Measurements from ENCODE around the gene MB.
"Not testable (repeated sequence)": the region's sequence is repeated elsewhere in the genome, so short reads cannot be mapped to it uniquely, and the experiment has no call there.

The MB gene

DNA sequence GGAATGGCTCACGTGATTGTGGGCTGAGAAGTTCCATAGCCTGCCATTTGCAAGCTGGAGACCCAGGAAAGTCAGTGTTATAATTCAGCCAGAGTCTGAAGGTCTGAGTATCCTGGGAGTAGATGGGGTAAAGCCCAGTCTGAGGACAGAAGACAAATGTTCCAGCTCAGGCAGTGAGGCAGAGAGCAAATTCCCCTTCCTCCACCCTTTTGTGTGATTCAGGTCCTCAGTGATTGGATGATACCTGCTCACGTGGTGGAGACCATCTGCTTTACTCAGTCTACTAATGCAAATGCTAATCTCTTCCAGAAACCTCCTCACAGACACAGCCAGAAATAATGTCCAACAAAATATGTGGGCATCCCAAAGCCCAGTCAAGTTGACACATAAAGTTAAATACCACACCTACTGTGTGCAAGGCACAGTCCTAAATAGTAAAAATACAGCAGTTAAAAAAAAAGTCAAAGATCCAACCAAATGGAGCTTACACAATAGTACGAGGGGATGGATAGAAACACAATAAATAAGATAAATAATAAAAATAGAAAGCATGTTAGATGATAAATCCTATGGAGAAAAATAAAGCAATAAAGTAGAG, 17.9 kb upstream of the MB start:
- no peak for DNase-seq

DNA sequence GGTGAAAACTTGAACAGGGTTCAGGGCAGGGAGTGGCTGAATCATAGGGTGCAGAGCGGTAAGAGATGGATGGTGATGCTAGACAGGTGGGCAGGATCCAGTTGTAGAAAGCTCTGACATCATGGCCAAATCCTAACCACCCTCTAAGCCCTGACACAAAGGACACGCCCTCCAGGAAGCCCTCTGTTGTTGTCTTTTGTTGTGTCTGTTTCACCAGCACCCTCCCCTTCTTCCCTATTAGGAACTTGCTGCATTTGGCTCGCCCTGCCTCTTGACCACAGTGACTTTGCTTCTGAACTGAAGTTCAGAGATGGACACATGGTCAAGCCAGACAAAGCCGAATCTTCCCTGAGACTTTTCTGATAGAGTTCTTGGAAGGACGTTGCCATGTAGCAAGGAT, 16.9 kb upstream of the MB start:
- no peak for DNase-seq

DNA sequence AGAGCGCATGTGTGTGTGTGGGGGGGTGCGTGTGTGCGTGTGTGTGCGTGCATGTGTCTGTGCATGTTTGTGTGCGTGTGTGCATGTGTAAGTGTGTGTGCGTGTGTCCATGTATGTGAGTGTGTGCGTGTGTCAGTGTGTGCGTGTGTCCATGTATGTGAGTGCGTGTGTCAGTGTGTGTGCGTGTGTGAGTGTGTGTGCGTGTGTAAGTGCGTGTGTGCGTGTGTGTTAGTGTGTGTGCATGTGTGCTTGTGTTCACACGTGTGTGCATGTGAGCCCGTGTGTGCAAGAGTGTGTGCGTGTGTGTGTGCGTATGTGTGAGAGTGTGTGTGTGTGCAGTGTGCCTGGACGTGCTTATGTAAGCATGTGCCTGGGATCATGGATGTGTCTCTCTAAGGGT, 16.4 kb upstream of the MB start:
- no peak for DNase-seq

DNA sequence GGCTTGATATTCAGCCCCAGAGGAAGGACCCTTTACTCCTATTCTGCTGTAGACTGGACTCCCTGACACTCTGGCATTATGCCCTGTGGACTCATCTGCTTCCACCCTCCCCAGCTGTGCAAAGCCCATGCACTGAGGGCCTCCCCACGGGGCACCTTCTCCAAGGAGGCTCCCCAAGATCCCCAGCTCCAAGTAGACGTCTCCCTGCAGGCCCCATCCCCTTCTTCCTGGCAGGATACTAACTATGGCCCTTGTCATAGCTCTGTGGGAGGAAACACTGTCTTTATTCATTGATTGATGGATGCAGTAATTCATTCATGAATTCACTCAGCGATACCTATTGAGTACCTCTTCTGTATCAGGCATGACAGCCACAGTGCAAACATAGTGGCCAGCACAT, 15.8 kb upstream of the MB start:
- no peak for DNase-seq

DNA sequence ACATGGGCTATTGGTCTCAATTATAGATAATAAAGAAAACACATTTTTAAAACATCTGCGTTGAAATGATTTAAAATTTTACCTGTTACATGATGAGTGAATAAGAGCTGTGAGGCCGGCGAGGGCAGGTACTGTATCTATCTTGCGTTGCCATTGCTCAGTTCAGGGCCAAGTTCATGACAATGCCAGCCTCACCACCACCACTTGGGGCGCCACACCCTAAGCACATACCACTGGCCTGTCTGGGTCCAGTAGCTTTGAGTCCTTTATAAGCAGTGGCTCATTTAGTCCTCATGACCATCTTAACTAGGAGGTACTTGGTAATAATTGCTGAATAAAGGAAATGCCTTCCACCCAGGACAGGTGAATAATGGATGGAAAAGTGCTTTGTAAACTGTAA, 14.5 kb upstream of the MB start:
- no peak for DNase-seq

DNA sequence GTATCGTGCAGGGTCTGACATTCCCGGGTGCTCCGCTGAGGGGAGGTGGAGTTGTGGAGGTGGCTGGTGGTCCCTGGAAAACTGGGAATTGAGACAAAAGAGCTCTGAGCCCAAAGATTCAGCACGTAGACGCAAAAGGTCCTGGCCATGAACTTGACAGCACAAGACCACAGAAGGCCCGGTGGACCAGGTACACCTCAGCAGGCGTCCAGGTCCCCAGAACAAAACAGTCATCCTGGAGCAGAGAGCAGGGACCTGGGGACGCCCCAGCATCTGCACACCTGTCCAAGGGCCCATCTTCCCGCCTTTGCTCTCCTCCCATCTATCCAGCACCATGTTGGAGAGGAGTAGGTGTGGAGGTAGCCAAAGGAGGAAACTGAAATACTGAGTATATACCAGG, 13.8 kb upstream of the MB start:
- no peak for DNase-seq

DNA sequence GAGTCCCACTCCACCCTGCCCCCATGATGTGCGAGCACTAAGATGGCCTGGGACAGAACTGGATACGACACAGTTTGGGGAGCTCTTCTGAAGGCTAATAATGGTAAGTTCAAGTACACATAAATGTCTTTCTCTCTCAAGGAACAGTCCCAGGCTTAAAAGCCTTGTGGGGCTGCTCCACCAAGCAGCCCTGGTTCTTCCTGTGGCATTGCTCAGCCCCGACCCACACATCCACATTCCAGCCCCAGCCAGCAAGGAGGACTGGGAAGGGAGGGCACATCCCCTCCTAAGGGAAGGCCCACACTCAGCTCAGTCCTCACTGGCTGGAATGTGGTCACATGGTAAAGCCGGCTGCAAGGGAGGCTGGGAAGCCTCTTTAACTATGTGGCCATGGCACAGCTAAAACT, 13.3 kb upstream of the MB start:
- DNase-seq = no peak

DNA sequence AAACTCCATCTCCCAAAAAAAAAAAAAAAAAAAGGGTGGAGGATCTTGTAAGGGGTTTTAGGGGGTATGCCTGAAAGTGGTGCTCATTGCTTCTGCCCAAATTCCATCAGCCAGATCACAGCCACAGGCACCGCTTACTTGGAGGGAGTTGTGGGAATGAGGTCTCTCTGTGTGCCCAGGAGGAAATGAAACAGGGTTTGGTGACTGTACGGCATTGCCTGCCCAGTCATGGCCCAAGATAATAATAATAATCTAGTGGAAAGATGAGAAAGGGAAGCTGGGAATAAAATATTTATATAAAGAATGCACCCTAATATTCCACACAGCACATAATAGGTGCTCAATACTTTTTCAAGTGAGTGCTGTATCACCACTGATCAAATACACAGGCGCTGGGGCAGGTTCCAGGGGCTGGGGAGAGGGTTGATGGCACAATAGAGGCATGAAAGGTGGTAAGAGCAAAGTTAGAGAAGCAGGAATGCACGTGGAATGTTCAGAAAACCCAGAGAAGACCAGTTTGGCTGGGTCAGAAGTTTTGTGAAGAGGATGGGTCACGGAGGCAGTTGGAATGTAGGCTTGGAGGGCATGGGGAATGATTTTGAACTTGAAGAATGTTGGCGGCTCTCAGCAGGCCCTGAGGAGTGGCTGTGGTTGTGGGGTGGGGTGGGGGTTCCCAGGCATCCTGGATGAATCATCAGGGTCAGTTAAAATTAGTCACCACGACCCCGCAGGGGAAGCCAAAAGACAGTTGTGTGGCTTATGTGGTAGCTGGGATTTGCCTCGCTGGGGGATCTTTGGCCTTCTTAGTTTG, 12.5 kb upstream of the MB start:
- DNase-seq = no peak

DNA sequence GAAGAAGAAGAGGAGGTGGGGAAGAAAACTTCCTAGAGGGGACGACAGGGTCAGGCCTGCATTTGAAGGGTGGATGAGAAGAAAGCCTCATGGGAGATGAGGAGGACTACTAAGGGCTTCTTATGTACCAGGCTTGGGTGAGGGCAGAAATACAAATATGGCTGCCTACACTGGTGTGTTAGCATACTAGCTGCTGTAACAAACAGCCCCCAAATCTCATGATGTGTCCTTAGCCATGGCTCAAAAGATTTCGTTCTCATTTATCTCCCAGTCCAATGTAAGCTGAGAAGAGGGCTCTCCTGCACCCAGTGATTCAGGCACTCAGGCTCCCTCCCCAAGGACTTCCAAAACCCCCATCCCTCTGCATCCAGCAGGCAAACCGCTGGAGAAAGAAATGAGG, 11.6 kb upstream of the MB start:
- DNase-seq = no peak

DNA sequence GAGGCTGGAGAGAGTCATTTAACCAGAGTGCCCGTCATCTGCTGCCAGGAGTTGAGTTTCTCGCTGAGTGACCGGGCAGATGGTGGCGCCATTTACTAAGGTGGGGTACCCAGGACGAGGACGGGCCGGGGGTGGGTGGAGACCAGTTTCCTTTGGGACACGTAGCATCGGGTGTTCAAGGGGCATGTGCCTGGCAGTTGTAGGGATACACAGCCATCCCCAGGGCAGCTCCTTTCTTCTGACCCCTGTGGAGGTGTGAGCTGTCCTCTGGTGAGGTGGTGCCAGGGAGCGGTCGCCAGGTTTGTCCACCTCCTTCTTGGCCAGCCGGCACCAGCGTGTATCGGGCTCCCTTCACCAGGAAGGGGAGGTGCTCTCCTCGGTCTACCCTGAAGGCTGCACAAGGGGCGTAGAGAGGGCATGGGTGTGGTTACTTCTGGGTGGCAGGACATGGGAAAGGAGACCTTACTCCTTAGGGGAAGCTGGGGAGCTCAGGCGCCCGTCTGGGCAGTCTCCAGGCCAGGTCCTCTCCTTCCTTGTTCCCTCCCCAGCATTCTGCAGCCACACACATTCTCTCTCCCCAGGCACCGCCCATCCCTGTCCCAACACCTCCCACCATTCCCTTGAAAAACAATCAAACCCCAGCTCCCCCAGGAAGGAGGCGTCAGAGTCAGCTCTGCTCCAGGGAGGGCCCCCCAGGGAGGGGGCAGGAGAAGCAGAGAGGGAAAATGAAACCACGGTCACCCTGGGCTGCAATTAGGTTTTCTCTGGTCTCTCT, 10.3 kb upstream of the MB start:
- DNase-seq = peak; percentile 58

DNA sequence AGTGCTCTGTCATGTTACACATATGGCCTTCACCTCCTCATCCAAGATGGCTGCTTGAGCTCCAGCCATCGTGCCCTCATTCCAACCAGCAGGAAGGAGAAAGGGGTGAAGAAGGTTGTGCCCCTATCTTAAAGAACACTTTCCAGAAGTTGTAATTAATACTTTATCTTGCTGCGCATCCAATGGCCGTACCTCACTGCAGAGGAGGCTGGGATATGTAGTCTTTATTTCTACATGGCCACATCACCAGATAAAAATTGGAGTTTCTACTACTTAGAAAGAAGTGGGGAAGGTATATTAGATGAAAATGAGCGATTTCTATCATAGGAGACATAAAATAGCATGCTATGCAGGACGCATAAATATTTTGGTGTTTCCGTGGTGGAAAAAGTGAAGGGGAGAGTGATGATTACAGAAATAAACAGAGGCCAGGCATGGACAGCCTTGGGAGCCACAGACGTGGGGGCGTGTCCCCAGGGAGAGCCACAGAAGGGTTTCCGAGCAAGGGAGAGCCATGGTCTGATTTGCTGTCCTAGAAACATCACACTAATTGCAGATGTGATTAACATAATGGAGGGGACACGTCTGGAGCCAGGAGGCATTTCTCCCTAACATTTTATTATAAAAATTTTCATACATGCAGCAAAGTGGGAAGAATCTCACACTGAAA, 8.8 kb upstream of the MB start:
- DNase-seq = no peak

DNA sequence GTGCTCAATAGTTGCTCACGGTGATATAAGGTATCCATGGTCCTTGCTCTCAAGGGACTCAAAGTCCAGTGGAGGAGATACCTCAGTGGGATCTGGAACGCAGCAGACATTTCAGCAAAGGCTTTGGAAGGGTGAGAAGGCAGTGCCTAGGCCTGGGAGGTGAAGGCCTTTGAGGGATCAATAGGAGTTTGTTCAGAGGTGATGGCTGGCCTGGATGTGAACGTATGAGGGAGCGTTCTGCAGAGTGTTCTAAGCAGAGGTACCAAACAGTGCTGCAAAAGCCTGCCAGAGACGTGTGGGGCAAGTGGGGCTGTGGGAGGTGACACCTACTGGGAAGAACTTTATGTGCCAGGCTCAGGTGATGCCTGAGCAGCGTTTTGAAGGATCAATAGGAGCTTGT, 7.4 kb upstream of the MB start:
- DNase-seq = no peak

DNA sequence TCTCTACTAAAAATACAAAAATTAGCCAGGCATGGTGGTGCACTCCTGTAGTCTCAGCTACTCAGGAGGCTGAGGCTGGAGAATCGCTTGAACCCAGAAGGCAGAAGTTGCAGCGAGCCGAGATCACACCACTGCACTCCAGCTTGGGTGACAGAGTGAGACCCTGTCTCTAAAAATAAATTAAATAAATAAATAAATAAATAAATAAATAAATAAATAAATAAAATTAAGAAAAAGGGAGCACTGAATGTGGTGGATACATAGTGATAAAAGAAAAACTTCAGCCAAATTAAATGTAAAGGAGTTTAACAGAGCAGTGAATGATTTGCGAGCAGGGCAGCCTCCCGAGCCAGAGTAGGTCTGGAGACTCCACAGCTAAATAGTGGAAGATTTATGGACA, 6.8 kb upstream of the MB start:
- not testable (repeated sequence) for DNase-seq

DNA sequence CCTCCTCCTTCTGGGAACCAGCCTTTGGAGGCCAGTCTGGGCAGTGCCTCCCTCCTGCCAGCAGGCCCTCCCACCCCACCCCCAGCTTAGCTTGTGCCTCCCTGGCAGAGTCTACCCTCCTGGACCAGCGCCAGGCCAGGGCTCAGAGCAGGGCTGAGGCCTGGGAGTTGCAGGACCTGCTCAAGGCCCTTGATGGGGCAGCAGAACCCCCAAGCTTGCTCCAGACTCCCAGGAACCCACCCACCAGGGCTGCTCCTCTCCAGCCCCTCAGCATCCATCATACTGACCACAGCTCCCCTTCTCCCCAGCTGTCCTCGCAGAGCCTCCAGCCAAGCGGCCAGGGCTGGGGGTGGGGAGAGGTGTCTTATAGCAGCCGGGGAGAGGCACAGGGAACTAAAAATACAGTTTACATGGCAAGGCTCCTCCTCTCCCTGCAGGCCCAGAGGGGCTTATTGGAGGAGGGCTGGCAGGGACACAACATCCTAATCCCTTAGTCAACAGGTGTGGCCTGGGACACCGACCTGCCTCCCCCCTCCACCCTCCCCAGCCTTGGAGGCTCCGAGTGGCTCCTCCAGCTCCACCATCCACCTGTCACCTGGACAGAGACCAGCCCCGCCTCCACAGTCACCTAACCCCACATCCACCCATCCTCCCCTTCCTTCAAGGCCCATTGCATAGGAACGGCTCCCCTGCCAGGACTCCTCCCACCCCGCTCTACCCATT, 5.2 kb upstream of the MB start:
- peak; percentile 91 for DNase-seq

DNA sequence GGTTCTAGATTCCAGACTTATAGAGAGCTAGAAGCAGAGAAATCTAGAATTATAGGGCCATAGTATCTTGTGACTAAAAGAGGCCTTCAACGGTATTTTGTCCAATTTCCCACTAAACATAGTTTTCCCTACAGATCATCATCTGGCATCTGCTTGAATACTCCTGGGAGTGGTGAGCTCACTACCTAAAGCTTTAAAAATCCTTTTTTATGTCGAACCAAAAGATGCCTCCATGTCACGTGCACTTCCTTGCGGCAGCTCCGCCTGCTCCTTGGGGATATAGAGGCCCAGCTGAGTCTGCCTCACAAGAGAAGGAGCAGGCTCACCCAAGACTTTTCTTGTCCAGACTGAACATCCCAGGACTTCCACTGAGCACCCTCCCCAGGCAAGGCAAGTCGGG, 4.3 kb upstream of the MB start:
- DNase-seq = no peak

DNA sequence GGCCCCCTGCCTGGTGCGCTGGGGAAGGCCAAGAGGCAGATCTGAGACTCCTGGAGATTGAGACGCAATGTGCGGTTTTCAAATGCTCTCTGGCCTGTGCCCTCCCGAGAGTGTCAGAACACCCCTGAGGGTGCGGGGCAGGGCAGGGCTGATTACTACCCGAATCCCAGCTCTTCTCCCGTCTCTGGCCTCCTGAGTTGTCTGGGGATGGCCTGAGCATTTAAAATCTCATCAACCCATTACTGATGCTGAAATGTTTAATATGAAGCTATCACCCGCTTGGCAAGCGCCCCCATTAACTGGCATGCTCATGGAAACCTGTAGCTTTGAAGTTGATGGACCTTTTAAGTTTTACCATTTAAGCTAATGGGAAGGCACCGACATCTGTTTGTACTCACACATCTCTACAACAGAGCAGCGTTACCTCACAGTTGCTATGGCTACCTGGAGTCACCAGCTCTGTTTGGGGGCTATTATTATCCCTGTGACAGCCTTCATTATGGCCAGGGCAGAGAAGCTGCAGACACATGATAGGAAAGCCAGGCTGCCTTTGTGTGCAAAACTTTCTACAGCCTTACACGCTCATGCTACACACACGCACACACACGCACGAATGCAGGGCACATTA, 3.6 kb upstream of the MB start:
- no peak for DNase-seq

DNA sequence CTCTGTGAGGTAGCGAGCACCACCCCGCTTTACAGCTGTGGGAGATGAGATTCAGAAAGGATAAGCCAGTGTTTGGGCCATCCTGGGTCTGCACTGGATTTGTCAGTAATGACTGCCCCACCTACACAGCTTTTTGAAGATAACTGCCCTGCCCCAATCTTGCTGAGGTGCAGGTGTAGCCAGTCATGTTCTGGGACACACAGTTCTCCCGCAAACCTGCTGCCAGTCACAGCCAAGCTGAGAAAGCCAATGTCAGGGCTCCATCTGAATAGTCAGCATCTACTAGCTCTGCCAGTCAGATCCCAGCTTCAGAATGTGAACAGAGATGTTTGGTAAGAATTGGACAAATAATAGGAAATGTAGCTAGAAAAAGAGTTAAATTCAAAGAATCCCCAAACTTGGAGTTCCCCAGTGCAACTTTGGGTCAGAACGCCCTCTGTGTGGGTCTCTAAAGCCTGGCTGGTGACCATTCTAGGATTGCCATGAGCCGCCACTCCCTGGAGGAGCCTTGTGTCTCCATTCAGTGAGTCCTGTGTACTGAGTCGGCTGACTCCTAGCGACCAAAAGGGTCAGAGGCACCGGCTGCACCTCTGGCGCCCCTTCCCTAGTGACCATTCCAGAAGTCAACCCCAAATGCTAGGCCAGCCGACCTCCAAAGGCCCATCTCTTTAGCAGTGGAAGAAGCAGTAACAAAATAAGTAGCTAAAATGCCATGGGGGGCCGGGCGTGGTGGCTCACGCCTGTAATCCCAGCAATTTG, 2.4 kb upstream of the MB start:
- no peak for DNase-seq

DNA sequence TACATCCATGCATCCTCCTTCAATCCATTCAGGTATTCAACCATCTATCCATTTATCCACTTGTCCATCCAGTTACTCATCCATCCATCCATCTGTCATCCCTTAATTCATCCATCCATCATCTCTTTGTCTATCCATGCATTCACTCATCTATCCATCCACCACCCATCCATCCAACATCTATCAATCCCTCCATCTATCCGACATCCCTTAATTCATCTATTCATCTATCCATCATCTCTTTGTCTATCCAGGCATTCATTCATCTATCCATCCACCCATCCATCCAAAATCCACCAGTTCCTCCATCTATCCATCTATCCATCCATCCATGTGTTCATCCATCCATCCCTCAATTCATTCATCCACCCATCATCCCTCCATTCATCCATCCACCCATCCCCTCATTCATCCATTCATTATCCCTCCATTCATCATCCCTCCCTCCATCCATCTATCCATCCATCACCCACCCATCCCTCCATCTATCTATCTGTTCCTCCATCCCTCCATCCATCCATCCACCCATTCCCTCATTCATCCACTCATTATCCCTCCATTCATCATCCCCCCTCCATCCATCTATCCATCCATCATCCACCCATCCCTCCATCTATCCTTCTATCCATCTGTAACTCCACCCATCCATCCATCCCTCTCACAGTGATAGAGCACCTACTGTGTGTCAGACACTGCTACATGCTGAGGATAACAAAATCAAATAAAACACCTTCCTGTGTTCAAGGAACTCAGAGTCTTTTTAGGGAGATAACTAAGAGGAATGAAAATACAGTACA, 1.5 kb upstream of the MB start:
- DNase-seq = no peak

DNA sequence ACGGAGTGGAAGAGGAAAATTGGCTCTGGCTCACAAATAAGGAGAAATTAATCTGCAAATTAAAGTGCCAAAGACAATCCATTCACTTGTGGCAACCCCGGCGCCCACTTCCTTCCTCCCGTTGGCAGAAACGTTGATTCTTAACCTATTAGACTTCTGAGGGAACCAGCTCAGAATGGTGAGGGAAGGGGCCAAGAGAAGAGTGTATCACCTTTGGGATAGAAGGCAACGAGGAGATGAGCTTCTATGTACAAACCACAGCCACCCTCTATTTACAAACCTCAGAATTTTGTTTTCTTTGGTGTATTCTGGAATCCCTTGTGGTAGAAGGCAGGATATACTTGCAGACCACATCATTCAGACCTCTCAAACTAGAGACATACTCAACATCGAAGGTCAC, 1.1 kb downstream of the MB start:
- no peak for DNase-seq

DNA sequence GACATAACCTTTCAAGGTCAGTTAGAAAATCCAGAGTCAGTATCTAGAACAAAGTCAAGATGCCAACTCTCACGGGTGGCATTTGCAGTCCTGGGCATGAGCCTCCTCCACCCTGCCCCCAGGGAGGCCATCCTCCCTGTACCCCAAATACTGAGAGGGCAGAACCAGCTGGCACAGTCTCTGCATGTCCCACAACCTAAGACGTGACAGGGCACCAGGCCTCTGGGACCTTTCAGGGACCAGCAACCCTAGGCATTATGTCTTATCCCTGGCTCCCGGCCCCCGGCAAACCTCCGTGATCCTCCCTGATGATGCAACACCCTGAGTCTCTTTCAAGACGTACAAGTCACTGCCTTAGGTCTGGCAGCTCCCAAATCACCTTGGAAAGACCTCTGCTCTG, 2.0 kb downstream of the MB start:
- no peak for DNase-seq

DNA sequence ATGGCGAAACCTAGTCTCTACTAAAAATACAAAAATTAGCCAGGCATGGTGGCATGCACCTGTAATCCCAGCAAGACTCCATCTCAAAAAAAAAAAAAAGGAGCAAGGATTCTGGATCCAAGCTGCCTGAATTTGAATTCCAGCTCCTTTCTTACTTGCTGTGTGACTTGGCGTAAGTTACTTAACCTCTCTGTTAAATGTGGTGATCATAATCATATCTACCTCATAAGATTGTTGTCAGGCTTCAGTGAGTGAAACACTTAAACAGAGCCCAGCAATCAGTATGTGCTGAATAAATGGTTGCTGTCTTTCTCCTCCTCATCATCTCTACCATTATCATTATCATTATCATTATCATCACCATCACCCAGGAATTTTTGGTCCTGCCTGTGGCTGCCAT, 2.7 kb downstream of the MB start:
- no peak for DNase-seq

Measured in NCI-H2029 treated with DMSO at 0.1 percent for 48 hours (cell line).